Measurements from ENCODE around the gene OFD1.

The OFD1 gene

DNA sequence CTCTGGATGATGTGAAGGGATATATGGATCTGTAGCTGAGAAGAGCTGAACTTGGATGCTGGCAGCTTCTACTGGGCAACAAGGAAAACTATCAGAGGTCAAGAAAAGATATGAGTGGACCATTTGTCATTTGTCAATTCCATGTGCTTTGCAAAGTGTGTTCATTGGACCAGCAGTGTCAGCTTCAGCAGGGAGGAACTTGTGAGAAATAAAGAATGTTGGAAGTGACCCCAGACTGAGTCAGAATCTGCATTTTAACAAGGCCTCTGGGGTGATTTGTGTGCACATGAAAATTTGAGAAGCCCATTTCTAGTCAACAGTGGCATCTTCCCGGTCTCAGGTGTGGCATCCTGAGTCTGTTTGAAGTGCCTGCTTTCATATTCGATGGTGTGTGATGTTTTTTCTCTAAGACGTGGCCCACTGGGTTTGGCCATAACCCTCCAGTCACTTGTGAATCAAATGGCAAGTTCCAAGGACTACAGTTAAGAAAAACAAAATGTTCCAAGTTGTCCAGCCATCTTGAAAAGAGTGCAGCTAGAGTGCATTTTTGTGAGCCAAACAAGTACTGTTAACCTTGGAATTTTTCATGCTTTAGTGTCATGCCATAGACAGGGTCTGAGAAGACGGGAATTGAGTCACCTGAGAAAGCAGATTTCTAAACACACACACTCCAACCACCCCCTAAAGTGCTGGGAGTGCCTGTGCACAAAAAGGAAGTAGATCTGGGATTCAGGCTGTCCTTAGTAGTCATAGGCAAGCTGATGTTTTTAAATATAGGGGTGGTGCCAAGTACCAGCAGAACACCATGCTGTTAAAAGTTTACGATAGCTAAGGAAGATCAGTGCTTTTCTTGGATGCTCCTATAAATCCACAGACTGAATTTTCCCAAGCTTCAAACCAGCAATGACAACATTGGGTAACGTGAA lies 55.9 kb downstream of the OFD1 start:
- in situ Hi-C loops (cut with MboI; ENCODE audit: low sequenced_read_pairs): no loop called here

DNA sequence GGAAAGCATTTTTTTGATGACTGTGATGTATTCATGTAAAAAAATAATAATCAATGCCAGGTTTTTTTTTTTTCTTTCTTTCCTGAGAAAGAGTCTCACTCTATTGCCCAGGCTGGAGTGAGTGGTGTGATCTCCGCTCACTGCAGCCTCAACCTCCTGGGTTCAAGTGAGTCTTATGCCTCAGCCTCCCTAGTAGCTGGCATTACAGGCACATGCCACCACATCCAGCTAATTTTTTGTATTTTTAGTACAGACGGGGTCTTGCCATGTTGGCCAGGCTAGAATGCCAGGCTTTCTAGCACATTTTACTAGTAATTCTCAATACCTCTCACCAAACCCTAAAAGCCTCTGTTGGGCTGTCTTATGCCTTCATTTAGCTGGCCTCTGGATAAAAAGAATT lies 56.6 kb downstream of the OFD1 start:
- in situ Hi-C loops (cut with MboI; ENCODE audit: low sequenced_read_pairs): no loop called here

DNA sequence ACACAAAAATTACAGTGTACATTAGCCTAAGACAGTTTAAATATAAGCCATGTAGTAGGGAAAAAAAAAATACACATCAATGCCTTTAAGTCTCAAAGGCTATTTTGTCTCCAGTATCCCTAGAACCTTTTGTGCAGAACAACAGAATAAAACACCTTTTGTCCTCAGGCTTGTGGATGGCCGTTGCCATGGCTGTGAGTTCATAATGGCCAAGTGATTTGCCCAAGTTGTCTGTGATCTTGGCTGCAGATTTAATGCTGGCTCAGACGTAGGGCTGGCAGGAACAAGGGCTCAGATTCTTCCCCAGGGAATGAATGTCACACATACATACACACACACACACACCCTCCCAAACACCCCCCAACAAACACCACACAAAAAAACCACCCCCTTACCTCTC lies 57.0 kb downstream of the OFD1 start:
- in situ Hi-C loops (cut with MboI; ENCODE audit: low sequenced_read_pairs): no loop called here

DNA sequence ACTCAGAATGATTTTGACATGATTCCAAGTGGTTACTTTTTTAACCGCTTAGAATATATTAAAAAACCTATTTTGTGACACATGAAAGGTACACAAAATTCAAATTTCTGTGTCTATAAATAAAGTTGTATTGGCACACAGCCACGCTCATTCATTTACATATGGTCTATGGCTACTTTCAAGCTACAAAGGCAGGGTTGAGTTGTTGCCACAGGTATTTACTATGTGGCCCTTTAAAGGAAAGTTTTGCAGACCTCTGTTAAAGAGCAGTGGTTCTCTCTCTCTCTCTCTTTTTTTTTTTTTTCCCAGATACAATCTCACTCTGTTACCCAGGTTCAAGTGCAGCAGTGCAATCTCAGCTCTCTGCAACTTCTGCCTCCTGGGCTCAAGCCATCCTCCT lies 59.3 kb downstream of the OFD1 start:
- in situ Hi-C loops (cut with MboI; ENCODE audit: low sequenced_read_pairs): no loop called here

DNA sequence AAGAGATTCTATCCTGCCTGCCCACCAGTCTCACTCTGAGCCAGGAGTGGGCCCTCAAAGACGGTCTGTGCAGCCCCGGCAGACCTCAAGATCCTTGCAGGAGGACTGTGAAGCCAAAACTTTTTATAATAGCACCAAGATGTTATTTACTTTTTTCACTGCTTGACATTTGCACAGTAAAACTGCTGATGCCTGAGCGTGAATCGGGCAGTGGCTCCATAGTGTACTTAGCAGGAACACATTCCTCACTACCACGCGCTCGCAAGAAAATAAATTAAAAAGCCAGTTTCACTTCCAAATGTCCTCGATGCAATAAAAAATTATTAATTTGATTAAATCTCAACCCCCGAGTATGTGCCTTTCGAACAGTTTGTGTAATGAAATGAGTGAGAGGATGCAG lies 59.9 kb downstream of the OFD1 start:
- in situ Hi-C loops (cut with MboI; ENCODE audit: low sequenced_read_pairs): no loop called here

DNA sequence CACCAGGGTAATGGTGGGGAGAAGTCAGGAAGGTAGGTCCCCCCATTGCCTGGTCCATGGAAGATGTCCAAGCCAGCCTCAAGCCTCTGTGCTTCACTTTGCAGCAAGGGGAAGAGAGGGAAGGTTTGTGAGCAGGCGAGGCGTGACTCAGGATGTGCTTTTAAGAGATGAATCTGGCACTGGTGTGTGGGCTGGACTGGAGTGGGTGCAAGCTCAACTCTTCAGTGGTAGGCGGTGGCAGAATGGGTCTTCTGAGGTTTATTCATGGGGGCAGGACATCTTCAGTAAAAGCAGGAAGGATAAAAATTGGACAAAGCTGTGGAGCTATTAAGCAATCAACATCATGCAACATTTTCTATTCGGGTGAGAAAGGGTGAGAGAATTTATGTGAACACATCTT lies 63.0 kb downstream of the OFD1 start:
- in situ Hi-C loops (cut with MboI; ENCODE audit: low sequenced_read_pairs): no loop called here

DNA sequence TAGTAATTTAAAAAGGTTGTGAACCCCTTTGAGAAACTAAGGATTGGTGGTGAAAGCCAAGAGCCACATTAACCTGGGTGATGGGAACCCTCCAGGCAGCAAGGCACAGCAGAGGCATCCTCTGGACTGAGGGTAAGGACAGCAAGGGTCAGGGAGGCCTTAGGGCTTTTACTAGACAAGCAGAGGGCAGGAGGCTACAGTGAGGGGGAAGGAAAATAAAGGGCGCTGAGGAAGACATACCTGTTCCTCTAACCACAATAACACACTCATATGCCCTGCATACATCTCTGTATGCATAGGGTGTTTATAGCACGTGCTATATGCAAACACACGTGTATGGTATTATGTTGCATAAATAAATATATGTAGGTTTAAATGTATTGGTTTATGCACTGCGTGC lies 63.6 kb downstream of the OFD1 start:
- in situ Hi-C loops (cut with MboI; ENCODE audit: low sequenced_read_pairs): no loop called here

DNA sequence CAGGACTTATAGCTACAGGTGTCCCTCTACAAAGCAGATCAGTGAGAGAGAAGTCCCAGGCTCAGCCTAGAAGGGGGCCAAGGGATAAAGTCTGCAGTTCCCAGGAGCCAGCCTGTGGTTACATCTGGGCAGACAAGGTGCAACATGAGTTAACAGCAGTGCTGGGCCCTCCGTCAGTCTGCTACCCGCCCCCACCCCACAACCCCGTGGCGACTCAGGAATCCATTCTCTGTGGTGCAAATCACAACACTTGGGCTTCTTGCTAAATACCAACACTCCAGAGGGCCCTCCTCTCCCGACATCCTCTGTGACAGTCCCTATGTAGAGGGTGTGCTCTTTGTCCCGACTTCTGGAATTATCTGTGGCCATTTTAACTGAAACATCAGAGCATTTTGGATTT lies 68.6 kb downstream of the OFD1 start:
- in situ Hi-C loops (cut with MboI; ENCODE audit: low sequenced_read_pairs): no loop called here

DNA sequence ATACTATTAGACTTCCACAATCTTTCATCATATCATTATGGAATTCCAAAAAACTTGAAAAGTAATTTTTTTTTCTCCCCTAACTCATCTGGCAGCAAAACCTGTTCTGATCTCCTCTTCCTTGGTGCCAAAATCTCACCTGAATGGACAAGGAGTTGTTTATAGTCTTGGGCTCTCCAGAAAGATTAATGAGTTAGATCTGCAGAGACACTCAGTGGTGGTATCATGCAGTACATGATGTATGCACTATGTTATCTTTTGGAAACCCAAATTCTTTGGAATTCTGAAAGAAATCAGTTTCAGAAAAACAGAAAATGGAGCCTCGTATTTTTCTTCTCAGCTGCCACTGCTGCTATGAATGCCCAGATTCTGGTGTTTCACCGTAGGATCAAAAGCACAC lies 70.7 kb downstream of the OFD1 start:
- in situ Hi-C loops (cut with MboI; ENCODE audit: low sequenced_read_pairs): no loop called here

DNA sequence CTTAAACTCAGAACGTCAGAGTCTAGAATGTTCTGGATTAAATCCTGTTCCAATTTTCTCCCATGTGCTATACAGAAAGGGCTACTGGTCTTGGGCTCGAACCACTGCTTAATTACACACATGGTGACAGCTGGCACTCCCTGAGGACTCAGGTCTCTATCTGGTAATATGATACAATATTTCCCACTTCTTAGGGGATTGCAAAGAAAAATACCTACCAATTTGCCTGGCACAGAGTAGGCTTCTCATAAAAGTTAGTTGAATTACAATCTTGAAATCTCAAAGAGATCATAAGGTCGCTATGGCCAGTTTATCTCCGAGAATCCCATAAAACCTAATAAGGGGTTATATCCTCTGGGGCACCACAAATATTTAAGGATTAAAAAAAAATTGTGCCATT lies 73.7 kb downstream of the OFD1 start:
- in situ Hi-C loops (cut with MboI; ENCODE audit: low sequenced_read_pairs): no loop called here

DNA sequence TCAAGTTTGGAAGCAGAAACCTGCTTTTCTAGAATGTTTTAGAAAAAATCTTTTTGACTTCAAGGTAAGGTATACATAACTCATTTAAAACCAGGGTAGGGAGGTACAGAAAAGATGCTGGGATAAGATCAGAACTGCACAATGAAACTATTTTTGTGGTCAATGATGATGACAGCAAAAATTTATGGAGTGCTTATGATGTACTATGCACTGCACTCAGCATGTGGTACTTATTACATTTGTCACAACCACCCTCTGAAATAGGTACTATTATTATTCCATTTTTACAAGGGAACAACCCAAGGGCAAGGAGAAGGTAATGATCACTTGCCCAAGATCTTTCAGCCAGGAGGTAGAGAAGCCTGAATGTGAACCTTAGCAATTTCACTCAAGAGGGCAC lies 74.3 kb downstream of the OFD1 start:
- in situ Hi-C loops (cut with MboI; ENCODE audit: low sequenced_read_pairs): no loop called here

DNA sequence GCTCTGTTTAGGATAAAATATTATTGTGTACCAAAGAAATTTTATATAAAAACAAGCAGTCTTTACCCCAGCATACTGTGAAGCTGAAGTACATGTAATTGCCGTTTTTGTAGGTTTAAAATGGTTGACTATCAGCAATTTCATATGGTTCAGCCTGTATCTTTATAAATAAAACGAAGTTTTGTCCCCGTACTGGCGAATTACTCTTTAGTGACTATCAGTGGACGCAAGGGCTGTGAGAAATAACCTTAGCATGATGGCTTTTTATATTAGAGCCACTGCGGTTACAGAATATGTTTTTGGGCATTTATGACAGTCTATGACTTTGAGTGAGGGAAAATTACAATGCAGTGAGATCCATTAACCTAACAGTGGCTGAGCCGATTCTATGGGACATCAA lies 81.1 kb downstream of the OFD1 start:
- in situ Hi-C loops (cut with MboI; ENCODE audit: low sequenced_read_pairs): no loop called here

DNA sequence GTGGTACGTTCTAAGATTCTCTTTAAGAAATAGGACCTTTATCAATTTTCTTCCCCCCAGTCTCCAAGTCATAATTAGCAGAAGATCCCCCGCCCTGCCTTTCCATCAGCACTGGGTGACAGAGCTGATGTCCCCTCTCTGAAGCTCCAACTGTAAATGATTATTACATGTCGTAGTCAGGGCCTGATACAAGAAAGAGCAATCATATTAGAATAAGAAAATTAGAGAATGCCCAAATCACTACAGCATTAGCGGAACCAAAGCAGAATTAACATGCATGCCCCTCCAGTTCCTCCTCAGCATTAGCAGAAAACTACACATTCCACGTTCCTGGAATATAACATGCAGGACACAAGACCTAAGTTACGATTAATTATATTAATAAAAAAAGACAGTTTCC lies 81.6 kb downstream of the OFD1 start:
- in situ Hi-C loops (cut with MboI; ENCODE audit: low sequenced_read_pairs): no loop called here

DNA sequence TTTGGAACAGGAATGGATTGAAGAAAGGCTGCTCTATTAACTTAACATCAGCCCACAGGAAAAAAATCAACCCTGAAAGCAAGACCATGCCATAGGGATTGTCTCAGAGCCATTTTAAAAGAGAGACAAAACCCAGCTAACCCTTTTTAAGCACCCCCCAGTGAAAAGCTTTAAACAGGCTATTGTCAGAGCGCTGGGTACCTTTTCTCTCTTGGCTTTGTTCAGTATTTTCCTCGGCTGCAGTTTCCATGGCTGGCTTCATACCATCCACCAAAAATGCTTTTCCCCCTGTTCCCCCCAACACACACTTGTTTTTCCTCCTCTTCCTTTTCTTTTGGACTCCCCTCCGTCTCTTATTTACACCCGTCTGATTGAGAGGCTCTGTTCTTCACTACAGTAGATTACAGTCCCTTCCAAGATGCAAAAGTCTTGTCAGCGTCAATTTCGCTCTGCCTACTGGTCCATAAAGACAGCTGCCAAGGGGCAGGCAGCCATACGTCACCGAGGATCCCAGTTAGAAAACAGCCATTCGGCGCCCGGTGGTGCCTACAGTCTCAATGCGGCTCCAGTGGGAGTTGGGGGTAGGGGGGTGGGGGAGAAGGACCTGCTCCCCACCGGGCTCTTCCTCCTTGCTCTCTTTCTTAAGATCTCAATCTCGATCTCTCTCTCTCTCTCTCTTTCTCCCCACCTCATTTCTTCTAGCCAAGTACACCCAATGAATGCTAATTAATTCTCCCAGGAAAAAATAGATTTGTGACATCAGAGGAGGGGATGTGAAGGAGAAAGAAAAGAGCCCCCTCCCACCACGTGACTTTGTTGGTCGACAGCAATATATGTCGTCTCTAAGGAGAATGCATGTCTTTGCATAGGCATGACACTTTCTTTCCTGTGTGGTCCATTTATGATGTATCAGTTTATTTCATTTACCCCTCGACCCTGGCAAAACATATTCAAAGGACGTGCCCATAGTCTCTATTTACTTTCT lies 82.4 kb downstream of the OFD1 start, which contains the start of gene GPM6B:
TSS of gene GPM6B (minus strand) at position 451 of the 985 bp plus-strand sequence. CDS start at position 262, 189 bp downstream.
- in situ Hi-C loops (cut with MboI; ENCODE audit: low sequenced_read_pairs): no loop called here

Measured in hTERT RPE-1 (cell line).